Thyroid gland (tissue), 4 donors: Measurements from ENCODE around the gene WNT3. TPM values are rescaled to one million over a fixed set of nuclear protein-coding genes. Genes with fewer than 3 reads are reported as not detected.
"Not testable (repeated sequence)": the region's sequence is repeated elsewhere in the genome, so short reads cannot be mapped to it uniquely, and the experiment has no call there.

Source experiments
- DNase-seq, 2 donors: peaks; one replicate each; pipeline ENCODE4 v3.0.0-alpha.2; 2019
- H3K27ac ChIP-seq, 3 donors: fragments of 200-600 bp; sonication (generic); 1 replicate in 2 of 3; 2 replicates in 1 of 3; pipeline ENCODE4 v1.5.1; 2016 to 2019; ENCODE audit warnings: mild to moderate bottlenecking in 1 of 3, moderate library complexity in 1 of 3
- H3K27me3 ChIP-seq: fragments of 200-600 bp; sonication (generic); one replicate; pipeline ENCODE4 v1.5.1; 2019
- H3K36me3 ChIP-seq, 2 donors: fragments of 200-600 bp; sonication (generic); one replicate each; pipeline ENCODE4 v1.5.1; 2016 to 2019
- H3K4me1 ChIP-seq, 2 donors: fragments of 200-600 bp; sonication (generic); one replicate each; pipeline ENCODE4 v1.5.1; 2017 to 2019
- H3K4me3 ChIP-seq, 3 donors: fragments of 200-600 bp; sonication (generic); replicated peaks in 1 of 3; 1 replicate in 2 of 3; 2 replicates in 1 of 3; pipeline ENCODE4 v1.5.1; 2016; ENCODE audit warnings: mild to moderate bottlenecking in 1 of 3
- H3K9me3 ChIP-seq: fragments of 200-600 bp; sonication (generic); one replicate; pipeline ENCODE4 v1.5.1; 2017
- CTCF ChIP-seq, 6 experiments: fragments of 200-600 bp in 3 of 6; fragments of 450-650 bp in 3 of 6; sonication (generic) in 3 of 6; IDR thresholded peaks; one replicate each; pipeline ENCODE4 v1.5.1; 2016 to 2019; ENCODE audit warnings: antibody characterized with exemption in 6 of 6, mild to moderate bottlenecking in 2 of 6, inconsistent platforms in 1 of 6, moderate library complexity in 1 of 6
- POLR2A ChIP-seq, 2 donors: fragments of 450-650 bp; IDR thresholded peaks; one replicate each; pipeline ENCODE4 v1.6.1; 2017; ENCODE audit warnings: antibody characterized with exemption in 2 of 2, mild to moderate bottlenecking in 2 of 2, moderate library complexity in 1 of 2
- WGBS, 2 donors: methylation state at CpG; one replicate each; pipeline ENCODE4 v1.1.5; 2017; 5-methylcytosine and 5-hydroxymethylcytosine counted together
- intact Hi-C: fragments of 100-400 bp; cut with DNase I; formaldehyde crosslinking; loops from one replicate; pipeline ENCODE4 v1.15.1; 2023
- total RNA-seq, 4 donors: library from RNA; depleted of rRNA; stranded (reverse); fragments of >200 nt; gene quantifications; one replicate each; pipeline ENCODE4 v1.2.3, GENCODE V29; 2016

WNT3 gene
- total RNA-seq, 4 donors from 2014 or later, result 0.68 to 2.4 (median 0.82) TPM

GRCh38 chr17:46769531-46770438 is 48.7 kb downstream of the WNT3 start:
- no peak overlapping the region for H3K27ac ChIP-seq
- no peak for DNase-seq
- H3K36me3 ChIP-seq, result no peaks in the 10 kb centered on the region
- no peak for TF ChIP-seq CTCF (IDR thresholded peaks at IDR 0.05)
- no peak for TF ChIP-seq POLR2A (IDR thresholded peaks at IDR 0.05)
- 52 to 72% methylated on average over 23 to 49 of the region's 56 CpGs for WGBS, 2 donors
- H3K4me3 ChIP-seq, result no peak overlapping the region
- H3K4me1 ChIP-seq, result peaks cover 11 to 27% of the 10 kb centered on the region in 2 donors
- intact Hi-C loops, result no loop called here
- H3K27me3 ChIP-seq, result no peaks in the 10 kb centered on the region
- no peaks in the 10 kb centered on the region for H3K9me3 ChIP-seq

- H3K27me3 ChIP-seq, H3K9me3 ChIP-seq, H3K36me3 ChIP-seq, H3K4me3 ChIP-seq, H3K27ac ChIP-seq, DNase-seq, intact Hi-C loops: not testable (repeated sequence)
- 97% methylated on average over 14 of the region's 14 CpGs for WGBS, 2 donors
- H3K4me1 ChIP-seq, result peaks cover 14 to 29% of the 10 kb centered on the region in 2 donors
These were observed 49.6 kb downstream of the WNT3 start for GRCh38 chr17:46768896-46769295.

- TF ChIP-seq POLR2A (IDR thresholded peaks at IDR 0.05) (no peak), CTCF (IDR thresholded peaks at IDR 0.05) (no peak)
- Histone ChIP-seq H3K36me3 (no peaks in the 10 kb centered on the region), H3K4me1 (peaks cover 14 to 29% of the 10 kb centered on the region in 2 donors), H3K27ac (no peak overlapping the region), H3K9me3 (no peaks in the 10 kb centered on the region), H3K27me3 (no peaks in the 10 kb centered on the region), H3K4me3 (no peak overlapping the region)
- DNase-seq, result no peak
- 90 to 96% methylated on average over 14 to 15 of the region's 15 CpGs for WGBS, 2 donors
- intact Hi-C loops, result no loop called here
These were observed 50.0 kb downstream of the WNT3 start for GRCh38 chr17:46768540-46768870.

GRCh38 chr17:46766493-46767491 is 51.7 kb downstream of the WNT3 start:
- no peak for TF ChIP-seq CTCF (IDR thresholded peaks at IDR 0.05)
- TF ChIP-seq POLR2A (IDR thresholded peaks at IDR 0.05), result no peak
- peaks cover 11 to 20% of the 10 kb centered on the region in 2 donors for H3K4me1 ChIP-seq
- no peaks in the 10 kb centered on the region for H3K36me3 ChIP-seq
- 88 to 92% methylated on average over 21 of the region's 21 CpGs for WGBS, 2 donors
- DNase-seq, result no peak
- intact Hi-C loops, result no loop called here
- no peak overlapping the region for H3K4me3 ChIP-seq
- no peaks in the 10 kb centered on the region for H3K9me3 ChIP-seq
- no peaks in the 10 kb centered on the region for H3K27me3 ChIP-seq
- H3K27ac ChIP-seq, result no peak overlapping the region

GRCh38 chr17:46765453-46765852 is 53.0 kb downstream of the WNT3 start:
- no peaks in the 10 kb centered on the region for H3K9me3 ChIP-seq
- DNase-seq, result no peak
- H3K4me1 ChIP-seq, result peaks cover 8 to 16% of the 10 kb centered on the region in 2 donors
- H3K27ac ChIP-seq, result no peak overlapping the region
- no peaks in the 10 kb centered on the region for H3K27me3 ChIP-seq
- H3K4me3 ChIP-seq, result no peak overlapping the region
- TF ChIP-seq CTCF (IDR thresholded peaks at IDR 0.05), result no peak
- TF ChIP-seq POLR2A (IDR thresholded peaks at IDR 0.05), result no peak
- no peaks in the 10 kb centered on the region for H3K36me3 ChIP-seq
- intact Hi-C loops, result no loop called here
- WGBS, 2 donors, result 87 to 92% methylated on average over 11 of the region's 12 CpGs
